ENCODE data around the gene CERK.
"Not testable (repeated sequence)": the region's sequence is repeated elsewhere in the genome, so short reads cannot be mapped to it uniquely, and the experiment has no call there.

CERK gene

DNA sequence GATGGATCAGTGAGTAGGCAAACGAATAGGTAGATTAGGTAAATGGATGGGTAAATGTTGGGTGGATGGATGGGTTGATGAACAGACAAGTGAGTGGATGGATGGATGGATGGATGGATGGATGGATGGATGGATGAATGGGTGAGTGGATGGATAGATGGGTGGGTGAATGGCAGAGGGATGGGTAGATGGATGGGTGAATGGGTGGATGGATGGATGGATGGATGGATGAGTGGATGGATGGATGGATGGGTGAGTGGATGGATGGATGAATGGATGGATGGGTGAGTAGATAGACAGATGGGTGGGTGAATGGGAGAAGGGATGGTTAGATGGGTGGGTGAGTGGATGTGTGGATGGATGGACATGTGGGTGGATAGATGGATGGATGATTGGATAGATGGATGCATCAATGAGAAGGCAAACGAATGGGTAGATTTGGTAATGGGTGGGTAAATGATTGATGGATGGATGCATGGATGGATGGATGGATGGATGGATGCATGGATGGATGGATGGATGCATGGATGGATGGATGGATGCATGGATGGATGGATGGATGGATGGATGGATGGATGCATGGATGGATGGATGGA, 89.7 kb downstream of the CERK start:
- DNase-seq (ENCODE audit: low read depth in 2 of 2): not testable (repeated sequence)

DNA sequence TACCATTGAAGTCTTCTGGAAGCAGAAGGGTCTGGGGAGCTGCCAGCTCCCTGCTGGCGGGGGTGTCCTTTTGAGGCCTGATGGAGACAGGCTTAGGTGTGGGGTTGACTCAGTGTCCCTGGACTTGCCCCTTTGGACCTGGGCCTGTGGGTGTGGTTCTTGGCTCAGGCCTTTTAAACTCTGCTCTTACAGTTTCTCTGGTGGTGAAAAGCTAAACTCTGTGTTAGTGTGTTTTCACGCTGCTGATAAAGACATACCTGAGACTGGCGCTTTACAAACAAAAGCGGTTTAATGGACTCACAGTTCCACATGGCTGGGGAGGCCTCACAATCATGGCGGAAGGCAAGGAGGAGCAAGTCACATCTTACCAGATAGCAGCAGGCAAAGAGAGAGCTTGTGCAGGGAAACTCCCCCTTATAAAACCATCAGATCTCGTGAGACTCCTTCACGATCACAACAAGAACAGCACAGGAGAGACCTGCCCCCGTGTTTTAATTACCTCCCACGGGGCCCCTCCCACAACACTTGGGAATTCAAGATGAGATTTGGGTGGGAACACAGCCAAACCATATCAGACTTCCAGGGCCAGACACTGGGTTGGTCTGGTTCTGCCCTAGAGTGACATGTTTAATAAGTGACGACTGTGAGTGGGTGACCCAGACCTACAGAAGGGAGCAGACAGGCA, 91.4 kb downstream of the CERK start:
- no peak for DNase-seq (ENCODE audit: low read depth in 2 of 2)

DNA sequence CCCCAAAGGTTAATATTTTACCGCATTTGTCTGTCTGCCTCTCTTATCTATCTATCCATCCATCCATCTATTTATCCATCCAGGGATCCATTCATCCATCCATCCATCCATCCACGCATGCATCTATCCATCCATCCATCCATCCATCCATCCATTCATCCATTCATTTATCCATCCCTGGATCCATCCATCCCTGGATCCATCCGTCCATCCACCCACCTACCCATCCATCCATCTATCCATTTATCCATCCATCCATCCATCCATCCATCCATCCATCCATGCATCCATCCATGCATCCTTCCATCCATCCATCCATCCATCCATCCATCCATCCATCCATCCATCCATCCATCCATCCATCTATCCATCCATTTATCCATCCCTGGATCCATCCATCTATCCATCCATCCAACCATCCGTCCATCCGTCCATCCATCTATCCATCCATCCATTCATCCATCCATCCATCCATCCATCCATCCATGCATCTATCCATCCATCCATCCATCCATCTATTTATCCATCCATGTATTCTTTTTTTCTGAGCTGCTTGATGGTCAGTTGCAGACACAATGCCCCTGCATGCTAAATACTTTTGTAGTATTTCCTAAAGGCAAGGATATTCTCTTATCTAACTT, 95.1 kb downstream of the CERK start:
- DNase-seq (ENCODE audit: low read depth in 2 of 2): not testable (repeated sequence)

DNA sequence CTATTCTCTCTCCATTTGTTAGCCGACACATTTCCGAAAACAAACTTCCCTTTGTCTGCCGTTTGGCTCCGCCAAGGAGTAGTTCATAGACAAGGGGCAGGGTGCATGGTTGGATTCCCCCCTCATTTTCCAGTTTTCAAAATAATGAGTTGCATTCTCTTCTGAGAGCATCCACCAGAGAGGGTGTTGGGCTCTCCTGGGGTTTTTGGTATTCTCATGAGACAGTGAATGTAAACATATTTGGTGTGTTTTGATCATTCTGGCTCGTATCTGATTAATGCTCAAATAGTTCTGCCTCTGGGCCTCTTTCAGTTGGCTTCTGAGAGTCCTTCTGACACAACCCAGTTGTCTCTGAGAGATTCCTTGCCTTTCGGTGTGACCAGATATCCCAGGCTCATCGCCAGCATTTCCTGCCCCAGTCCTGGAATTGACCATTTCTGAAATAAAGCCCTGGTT, 96.2 kb downstream of the CERK start:
- no peak for DNase-seq (ENCODE audit: low read depth in 2 of 2)

DNA sequence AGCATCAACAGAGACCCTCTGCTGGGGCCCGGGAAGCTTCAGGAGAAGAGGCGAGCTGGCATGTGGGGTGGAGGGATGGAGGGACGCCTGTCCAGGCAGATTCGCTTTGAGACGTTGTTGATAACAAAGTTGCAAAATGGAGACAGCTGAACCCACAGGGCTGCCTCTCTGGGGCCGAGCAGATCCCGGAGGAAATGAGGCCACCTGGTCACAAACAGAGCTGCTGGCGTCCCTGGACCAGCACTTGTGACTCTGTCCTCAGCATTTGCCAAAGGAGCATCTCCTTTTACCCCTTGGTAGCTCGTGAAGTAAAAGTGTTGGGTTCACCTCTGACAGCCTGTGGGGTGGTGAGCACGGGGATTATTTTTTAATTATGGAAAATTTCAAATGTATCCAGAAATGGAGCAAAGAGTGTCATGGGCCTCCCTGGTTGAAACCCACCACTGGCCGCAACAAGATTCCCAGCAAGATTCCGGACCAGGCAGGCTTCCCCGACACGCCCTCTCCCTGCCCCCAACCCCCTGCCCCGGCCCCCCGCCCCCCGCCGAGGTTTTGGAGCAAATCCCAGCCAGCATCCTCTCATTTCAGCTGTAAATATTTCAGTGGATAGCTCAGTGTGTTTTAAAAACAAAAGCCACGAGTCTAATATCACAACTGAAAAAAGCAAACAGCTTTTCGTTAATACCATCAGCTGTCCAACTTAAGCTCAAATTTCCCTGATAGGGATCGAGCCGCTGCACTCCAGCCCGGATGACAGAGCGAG, 97.6 kb downstream of the CERK start:
- DNase-seq (ENCODE audit: low read depth in 2 of 2): no peak

DNA sequence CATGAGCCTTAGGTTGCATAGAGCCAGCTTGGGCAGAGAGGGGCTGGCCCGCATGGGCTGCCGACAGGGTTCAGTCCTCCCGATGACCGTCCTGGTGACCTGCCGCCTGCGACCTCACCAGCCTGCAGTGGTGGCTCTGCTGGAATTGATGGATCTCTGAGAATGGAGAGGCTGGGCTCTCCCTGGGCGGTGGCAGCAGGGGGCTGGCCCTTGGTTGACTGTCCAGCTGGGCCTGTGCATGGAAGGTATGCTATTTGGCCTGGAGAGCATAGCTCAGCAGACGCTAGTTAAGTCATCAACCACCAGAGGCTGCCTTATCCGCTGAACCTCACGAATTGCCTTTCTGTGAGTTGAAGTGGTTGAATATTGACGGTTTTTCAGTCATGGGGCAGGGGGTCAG, 98.2 kb downstream of the CERK start:
- DNase-seq (ENCODE audit: low read depth in 2 of 2): no peak

DNA sequence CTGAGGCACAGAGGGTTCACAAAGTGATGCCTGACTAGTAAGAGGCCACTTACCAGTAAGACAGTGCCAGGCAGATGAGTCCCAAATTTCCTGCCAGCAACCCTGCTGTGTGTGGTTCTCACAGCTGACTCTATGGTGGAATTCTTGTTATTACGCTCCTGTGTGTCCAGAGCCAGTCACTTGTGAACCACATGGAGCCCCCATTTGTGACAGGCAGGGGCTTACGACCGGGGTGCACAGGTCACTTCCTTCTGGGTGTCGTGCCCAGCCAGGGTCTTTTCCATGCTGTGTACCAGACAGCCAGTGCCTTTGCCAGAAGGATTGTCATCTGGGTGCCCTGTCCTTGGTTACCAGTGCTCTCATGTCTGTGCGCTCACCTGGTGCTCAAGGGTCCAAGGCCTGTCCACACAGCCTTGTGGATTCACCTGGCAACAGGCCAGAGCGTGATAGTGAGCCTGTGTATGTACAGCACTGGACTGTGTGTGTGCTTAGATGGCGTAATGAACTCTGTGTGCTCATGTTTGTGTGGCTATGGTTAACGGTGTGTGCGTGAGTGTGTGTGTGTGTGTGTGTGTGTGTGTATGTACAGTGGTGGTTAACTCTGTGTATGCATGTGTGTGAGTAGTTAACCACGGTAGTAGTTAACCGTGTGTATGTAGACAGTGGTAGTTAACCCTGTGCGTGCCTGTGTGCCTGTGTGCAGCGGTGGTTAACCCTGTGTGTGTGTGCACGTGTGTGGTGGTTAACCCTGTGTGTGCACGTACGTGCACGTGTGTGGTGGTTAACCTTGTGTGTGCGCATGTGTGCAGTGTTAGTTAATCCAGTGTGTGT, 99.2 kb downstream of the CERK start:
- no peak for DNase-seq (ENCODE audit: low read depth in 2 of 2)

DNA sequence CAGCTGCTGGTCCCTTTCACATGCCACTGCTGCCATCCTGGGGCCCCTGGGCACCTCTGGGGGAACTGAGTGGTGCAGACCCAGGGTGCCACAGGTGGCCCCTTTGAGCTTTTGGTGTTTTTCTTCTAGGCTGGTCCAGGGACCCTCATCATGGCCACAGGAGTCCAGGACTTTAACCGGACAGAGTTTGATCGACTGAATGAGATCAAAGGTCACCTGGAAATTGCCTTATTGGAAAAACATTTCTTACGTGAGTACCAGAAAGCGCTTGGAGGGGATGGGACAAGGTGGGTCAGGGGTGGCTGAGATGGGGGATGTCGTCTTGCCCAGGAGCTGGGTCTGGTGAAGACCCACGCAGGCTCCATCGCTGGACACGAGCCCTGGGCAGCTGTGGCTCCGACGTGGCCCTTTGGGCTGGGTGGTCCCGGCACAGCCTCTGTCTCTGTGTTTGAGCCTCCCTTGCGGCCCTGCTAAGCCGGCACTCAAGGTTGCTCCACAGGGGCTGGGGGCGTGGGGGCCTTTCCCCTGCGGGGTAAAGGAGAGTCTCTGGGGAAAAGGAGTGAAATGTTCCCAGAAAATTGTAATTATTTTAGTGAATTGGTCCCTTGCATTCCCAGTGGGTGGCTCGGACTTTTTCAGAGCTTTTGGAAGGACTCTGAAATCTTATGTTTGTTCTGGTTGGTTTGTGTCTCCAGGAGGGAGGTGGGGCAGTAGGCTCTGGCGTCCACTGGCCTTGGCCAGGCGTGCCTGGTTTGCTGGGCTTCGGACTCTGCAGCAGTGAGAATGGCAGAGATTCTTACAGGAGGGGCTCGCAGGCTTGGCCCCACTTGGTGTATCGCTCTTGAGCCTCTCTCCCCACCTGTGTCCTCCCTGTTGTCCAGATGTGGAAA, 100.1 kb downstream of the CERK start:
- no peak for DNase-seq (ENCODE audit: low read depth in 2 of 2)

DNA sequence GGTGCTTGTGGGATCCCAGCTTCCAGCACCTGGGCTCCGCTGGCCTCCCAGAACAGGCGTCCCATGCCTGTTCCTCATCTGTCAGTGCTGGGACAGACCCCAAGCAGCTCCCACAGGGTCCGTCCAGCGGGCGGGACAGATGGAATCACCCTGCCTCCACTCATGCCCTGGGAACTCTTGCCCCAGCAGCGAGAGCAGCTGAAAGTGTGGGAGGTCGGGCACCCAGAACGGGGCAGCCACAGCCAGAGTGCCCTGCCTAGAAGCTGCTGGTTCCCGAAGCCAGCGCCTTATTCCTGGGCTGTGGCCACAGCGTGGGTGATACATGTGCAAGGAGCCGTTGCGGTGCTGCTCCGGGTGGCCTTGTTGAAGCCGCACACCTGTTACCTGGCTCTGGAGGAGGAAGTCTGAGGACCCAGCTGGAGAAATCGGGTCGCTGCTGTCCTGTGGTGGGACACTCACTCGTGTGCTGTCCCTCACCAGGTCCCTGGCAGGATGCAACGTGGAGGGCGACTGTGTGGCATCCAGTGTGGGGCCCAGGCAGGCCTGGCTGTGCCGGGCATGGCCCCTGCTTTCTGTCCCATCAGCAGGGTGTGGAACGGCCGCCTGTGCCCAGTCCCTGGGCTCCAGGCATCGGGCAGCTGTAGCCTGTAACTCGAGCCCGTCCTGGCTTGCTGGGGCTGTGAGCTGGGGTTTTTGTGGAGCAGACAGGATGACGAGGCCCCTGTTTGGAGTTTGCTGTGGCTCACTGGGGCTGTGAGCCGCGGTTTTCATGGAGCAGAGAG, 101.6 kb downstream of the CERK start:
- DNase-seq (ENCODE audit: low read depth in 2 of 2): no peak

DNA sequence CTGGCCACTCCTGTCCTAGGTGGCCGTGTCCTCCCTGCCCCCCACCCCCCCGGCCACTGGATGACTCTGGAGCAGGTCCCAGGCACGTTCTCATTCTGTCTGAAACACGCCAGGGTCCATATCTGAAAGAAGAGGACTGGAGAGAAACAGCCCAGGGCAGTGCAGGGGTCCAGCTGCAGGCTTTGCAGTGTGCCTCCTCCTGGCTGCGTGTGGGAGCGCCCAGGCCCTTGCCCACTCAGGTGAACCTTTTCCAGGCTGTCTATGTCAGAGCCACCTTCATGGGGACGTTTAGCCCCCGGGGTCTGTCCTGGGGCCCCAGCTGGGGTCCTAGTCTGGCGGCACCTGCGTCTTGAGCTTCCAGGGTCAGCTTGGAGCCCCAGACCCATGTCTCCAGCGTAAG, 102.3 kb downstream of the CERK start:
- no peak for DNase-seq (ENCODE audit: low read depth in 2 of 2)

DNA sequence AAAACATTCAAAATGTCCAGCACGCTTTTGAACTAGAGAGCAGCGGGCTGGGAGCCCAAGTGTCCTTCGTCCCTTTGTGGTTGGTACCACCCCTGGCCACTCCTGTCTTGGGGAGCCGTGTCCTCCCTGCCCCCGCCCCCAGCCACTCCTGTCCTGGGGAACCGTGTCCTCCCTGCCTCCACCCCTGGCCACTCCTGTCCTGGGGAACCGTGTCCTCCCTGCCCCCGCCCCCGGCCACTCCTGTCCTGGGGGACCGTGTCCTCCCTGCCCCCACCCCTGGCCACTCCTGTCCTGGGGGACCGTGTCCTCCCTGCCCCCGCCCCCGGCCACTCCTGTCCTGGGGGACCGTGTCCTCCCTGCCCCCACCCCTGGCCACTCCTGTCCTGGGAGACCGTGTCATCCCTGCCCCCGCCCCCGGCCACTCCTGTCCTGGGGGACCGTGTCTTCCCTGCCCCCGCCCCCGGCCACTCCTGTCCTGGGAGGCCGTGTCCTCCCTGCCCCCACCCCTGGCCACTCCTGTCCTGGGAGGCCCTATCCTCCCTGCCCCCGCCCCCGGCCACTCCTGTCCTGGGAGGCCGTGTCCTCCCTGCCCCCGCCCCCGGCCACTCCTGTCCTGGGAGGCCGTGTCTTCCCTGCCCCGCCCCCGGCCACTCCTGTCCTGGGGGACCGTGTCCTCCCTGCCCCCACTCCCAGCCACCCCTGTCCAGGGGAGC, 102.9 kb downstream of the CERK start:
- not testable (repeated sequence) for DNase-seq (ENCODE audit: low read depth in 2 of 2)

Data from fibroblast of skin of left biceps (primary cell).